Bronchial epithelial cell (primary cell): ENCODE measurements around the gene RETREG2. TPM values are rescaled to one million over a fixed set of nuclear protein-coding genes. Genes with fewer than 3 reads are reported as not detected.

ENCODE experiments used
- DNase-seq: peaks from one replicate; pipeline ENCODE4 v3.0.0-alpha.2; 2010; ENCODE audit warnings: low read depth
- FAIRE-seq: peaks from 2 replicates; lab custom pipeline; 2011; peaks lifted over from hg19 to GRCh38; lab: Jason Lieb, UNC
- H3K27me3 ChIP-seq: 2 replicates; pipeline ENCODE4 v1.5.1; 2011; ENCODE audit warnings: low read length; ENCODE audit not compliant: control insufficient read depth, insufficient read depth
- H3K36me3 ChIP-seq: 2 replicates; pipeline ENCODE4 v1.5.1; 2011; ENCODE audit warnings: low read length; ENCODE audit not compliant: control insufficient read depth, insufficient read depth
- H3K4me3 ChIP-seq: 2 replicates; pipeline ENCODE4 v1.5.1; 2011; ENCODE audit warnings: mild to moderate bottlenecking, low read depth, low read length, control low read depth
- total RNA-seq: library from RNA; depleted of rRNA; stranded (reverse); fragments of >200 nt; gene quantifications from 2 replicates; pipeline ENCODE4 v1.2.1, GENCODE V29; 2014
- TF ChIP-seq, protein P1 (sequence below): IDR thresholded peaks from 2 replicates; pipeline ENCODE4 v1.5.1; 2011; ENCODE audit warnings: mild to moderate bottlenecking, moderate library complexity, low read length, control low read depth, inconsistent platforms; ENCODE audit not compliant: insufficient read depth, severe bottlenecking

The RETREG2 gene
- total RNA-seq, 1 donor from 2014 or later: 110 TPM

DNA sequence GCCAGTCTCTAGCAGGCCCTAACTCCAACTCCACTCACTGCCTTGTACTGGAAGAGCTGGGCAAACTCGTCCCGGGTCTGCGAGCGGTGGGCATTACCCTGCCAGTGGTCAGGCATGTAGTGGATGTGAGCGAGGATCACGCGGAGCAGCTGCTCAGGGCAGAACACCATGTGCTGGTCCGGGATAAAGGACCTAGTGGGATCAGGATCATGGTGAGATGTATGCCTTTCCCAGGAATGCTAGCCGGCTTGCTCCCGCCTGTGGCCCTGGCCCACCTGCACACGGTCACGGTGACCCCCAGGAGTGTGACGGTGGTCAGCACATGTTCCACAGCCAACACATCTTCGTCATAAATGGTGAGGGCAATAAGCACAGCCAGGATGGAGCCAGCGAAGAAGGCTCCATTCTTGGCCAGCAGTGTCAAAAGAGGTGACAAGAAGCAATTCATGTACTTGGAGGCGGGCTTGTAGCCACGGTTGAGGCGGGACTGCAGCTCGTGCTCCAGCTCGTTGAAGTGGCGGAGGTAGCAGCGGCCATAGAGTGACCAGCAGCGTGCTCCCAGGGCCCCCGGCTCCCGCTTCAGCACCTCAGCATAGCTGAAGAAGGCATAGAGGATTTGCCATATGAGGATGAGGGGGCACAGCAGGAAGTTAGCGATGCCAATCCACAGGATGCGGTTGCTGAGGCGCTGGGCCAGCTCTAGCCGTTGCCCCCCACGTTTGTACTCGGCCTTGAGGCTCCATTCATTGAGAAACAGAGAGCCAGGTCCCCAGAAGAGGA, 45.9 kb downstream of the RETREG2 start:
- TF ChIP-seq, protein P1, sequence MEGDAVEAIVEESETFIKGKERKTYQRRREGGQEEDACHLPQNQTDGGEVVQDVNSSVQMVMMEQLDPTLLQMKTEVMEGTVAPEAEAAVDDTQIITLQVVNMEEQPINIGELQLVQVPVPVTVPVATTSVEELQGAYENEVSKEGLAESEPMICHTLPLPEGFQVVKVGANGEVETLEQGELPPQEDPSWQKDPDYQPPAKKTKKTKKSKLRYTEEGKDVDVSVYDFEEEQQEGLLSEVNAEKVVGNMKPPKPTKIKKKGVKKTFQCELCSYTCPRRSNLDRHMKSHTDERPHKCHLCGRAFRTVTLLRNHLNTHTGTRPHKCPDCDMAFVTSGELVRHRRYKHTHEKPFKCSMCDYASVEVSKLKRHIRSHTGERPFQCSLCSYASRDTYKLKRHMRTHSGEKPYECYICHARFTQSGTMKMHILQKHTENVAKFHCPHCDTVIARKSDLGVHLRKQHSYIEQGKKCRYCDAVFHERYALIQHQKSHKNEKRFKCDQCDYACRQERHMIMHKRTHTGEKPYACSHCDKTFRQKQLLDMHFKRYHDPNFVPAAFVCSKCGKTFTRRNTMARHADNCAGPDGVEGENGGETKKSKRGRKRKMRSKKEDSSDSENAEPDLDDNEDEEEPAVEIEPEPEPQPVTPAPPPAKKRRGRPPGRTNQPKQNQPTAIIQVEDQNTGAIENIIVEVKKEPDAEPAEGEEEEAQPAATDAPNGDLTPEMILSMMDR: no peak
- no peaks in the 10 kb centered on the region for H3K27me3 ChIP-seq
- FAIRE-seq (no peak), DNase-seq (no peak)
- H3K4me3 ChIP-seq: no peak overlapping the region
- H3K36me3 ChIP-seq: peaks cover 40% of the 10 kb centered on the region

DNA sequence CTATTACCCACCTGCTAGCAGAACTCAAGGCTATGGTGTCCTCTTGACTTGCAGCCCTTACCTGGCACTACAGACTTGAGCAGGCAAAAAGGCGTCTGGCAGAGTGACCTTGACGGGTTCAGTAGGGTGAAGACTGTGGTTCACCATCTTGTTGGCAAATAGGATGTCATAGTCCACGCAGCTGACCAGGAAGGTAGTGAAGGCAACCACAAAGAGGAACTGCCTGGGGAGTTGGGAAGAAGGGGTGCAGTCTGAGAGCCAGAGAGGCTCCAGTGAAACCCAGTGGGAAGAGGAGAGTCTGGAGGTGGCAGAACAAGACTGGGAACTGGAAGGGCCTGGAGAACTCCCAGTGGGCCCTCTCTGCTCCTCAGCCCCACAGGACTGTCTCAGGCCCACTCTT, 47.3 kb downstream of the RETREG2 start:
- DNase-seq: no peak

DNA sequence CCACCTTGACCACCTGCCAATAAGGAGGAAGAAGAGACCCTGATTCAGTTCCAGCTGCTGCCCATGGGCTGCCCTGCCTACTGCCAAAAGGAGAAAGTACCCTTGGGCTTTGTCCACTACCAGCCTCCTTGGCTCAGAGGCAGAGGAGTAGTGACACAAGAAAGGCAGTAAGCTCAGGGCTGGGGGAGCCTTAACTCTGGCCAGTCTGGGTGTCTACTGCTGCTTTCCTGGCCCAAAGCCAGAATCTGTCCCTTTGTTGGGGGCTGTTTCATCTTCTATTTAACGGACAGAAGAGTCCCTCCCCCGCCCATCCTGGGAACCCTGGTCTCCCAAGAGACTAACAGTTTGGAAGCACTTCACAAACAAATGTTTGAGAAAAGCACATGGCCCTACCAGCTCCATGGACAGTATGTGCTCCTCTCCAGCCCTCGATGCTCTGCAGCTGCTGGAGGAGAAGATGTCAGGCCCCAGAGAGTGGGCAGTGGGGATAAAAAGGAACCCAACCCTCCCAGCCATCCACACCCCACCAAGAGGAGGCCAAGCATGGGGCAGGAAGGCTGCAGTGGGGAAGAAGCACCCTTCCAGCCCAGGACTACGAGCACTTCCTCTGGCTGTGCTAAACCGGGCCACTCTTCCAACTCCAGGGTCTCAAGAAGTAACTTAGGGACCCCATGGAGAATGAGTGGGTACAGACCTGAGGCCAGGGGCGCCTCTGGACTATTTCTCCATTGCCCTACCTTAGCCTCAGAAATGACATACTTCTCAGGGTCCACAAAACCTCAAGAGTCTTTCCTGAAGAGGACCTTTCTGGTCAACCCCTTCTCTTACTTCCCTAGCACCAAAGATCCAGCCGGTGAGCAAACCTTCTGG, 50.2 kb downstream of the RETREG2 start:
- Histone ChIP-seq H3K4me3 (peak overlapping the region; percentile 80), H3K27me3 (no peaks in the 10 kb centered on the region), H3K36me3 (peaks cover 32% of the 10 kb centered on the region)
- FAIRE-seq: no peak
- DNase-seq: no peak
- TF ChIP-seq, protein P1: no peak

More for the DNA sequence above, 47.3 kb downstream of the RETREG2 start:
- H3K4me3 ChIP-seq: no peak overlapping the region
- H3K27me3 ChIP-seq: no peaks in the 10 kb centered on the region
- FAIRE-seq: no peak
- TF ChIP-seq, protein P1: no peak
- H3K36me3 ChIP-seq: peaks cover 40% of the 10 kb centered on the region

DNA sequence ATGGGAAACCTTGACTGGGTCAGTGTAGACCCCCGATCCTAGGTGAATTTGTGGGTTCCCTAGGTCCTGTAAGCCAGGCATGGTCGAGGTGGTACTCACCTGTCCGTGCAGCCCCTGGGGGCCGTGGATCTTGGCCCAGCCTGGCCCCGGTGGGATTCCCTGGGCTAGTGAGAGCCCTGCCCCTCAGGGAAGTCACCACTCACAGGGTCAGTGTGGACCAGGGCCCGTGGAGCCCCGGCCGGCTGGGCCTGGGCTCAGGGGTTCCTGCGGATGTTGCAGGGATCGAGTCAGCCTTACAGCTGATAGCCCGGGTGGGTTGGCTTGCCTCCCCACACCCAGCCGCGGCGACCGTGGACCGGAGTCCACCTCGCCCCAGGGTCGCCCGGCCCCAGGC, 50.8 kb downstream of the RETREG2 start:
- H3K36me3 ChIP-seq: peaks cover 32% of the 10 kb centered on the region
- no peak for DNase-seq
- FAIRE-seq: no peak
- TF ChIP-seq, protein P1: no peak
- H3K27me3 ChIP-seq: no peaks in the 10 kb centered on the region
- H3K4me3 ChIP-seq: peak overlapping the region; percentile 80

DNA sequence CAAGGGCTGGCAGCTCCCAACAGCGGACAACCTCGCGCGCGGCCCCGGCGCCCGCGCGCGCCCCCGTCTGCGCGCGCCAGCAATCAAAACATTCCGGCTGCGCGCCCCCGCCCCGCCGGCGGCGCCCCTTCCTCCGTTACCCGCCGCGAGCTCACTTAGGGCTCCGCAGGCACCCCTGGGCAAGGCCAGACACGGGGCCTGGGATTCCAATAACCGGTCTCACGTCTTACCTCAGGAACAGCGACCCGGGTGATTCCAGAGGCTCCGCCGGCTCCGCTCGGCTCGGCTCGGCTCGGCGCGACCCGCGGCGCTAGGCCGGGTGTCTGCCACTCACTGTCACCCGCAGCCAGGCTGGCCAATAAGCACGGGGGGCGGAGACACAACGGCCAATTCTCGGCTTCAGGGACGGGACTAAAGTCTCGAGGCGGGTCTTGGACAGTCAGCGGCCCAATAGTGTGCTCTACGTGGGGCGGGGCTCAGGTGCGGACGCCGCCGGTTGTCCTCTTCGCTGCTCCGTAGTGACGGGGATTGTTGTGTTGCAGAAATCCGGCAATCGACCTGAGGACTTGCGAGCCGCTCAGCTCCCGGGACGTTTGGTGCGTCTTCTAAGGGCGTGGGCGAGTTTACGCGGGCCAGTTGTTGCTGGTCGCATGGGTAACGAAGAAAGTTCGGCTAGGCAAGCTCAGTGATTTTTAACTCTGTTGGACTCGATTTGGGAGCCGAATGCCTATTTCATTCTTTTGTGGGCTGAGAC, 51.4 kb downstream of the RETREG2 start, which contains the start of the genes ANKZF1 and ATG9A:
Gene ANKZF1 (plus strand): TSS at position 502 of the 754 bp plus-strand sequence. CDS start 452 bp downstream, outside the sequence.
Gene ATG9A (minus strand): TSS at position 332 of the 754 bp plus-strand sequence. CDS start 1,612 bp downstream, outside the sequence.
- peak; percentile 97 for DNase-seq
- TF ChIP-seq, protein P1: no peak
- Histone ChIP-seq H3K27me3 (no peaks in the 10 kb centered on the region), H3K36me3 (peaks cover 29% of the 10 kb centered on the region), H3K4me3 (peak within 1 kb of the TSS; percentile 80)
- peak; percentile 7 for FAIRE-seq
